Hypothalamus (tissue), 51 donors: ENCODE data around the gene CEP128.
"Not testable (repeated sequence)": the region's sequence is repeated elsewhere in the genome, so short reads cannot be mapped to it uniquely, and the experiment has no call there.

Source experiments
- DNase-seq, 51 donors: peaks; one replicate each; lab custom pipeline; 2025; lab: John Stamatoyannopoulos, UW

The CEP128 gene

GRCh38 chr14:80954687-80955299 is 13.3 kb upstream of the CEP128 start:
- DNase-seq = peak in 50 of 51 donors; percentile 5 to 87 (median 58)

GRCh38 chr14:80953211-80953610 is 11.7 kb upstream of the CEP128 start:
- not testable (repeated sequence) for DNase-seq

- DNase-seq = no peak
These were observed 10.0 kb upstream of the CEP128 start for GRCh38 chr14:80951491-80951890.

DNA sequence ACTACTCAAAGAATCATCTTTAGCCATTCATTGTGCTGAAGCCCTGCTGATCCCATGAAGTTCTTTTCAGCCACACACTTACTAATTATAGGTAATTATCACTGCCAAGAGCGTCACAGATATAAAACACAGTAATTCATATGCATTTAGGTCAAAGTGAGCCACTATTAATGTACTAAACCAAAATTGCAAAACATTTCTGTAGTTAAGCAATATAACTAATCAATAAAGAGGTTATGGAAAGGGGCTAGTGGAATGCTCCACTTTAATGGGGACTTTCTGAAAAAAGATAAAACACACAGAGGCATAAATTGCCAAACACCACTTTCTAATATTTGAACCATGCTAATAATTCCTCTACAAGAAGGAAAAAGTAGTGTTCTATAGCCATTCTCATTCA is 6.8 kb upstream of the CEP128 start:
- no peak for DNase-seq

DNA sequence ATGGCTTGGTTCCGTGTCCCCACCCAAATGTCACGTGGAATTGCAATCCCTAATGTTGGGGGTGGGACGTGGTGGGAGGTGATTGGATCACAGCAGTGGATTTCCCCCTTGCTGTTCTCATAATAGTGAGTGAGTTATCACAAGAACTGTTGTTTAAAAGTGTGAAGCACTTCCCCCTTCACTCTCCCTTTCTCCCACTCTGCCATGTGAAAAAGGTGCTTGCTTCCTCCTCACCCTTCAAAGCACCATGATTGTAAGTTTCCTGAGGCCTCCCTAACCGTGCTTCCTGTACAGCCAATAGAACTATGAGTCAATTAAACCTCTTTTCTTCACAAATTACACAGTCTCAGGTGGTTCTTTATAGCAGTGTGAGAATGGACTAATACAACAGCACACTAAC is 5.3 kb upstream of the CEP128 start:
- DNase-seq = no peak

DNA sequence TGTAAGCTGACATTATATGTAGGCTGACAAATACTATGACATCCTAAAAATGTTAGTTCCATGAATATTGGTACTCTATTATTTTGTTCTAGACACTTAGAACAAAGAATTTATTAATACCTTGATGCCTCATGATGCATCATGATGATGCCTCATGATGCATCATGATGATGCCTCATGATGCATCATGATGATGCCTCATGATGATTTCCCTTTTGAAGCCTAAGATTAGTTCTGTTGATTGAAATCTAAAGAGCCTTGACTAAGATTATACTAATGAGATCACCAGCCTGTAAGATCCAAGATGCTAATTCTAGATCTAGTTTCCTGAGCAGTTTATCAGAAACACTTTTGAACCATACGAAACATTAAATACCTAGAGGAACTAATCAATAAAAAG is 4.6 kb upstream of the CEP128 start:
- no peak for DNase-seq

- DNase-seq = no peak
These were observed 3.5 kb upstream of the CEP128 start for GRCh38 chr14:80944861-80945617.

DNA sequence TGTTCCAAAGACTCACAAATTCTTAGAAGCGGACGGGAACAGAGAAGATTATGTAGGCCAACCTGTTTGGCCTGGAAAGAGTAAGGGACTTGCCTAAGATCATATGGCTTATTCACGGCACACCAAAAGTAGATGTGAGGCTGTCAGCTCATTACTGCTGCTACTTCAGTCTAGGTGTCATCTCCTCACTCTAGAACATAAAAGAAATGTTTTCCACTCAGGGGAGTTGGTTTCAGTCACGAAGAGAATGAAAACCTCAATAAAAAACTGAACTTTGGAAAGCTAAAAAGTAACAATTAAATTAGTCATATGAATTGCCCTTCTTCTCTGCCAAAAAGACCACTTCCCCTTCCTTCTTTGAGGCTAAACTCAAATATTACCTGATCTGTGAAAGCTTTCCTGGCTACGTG is 658 bp upstream of the CEP128 start:
- DNase-seq = no peak

GRCh38 chr14:80940146-80940545 is 1.4 kb downstream of the CEP128 start:
- DNase-seq = no peak

- DNase-seq = no peak
These were observed 7.9 kb downstream of the CEP128 start for GRCh38 chr14:80933686-80934085.

DNA sequence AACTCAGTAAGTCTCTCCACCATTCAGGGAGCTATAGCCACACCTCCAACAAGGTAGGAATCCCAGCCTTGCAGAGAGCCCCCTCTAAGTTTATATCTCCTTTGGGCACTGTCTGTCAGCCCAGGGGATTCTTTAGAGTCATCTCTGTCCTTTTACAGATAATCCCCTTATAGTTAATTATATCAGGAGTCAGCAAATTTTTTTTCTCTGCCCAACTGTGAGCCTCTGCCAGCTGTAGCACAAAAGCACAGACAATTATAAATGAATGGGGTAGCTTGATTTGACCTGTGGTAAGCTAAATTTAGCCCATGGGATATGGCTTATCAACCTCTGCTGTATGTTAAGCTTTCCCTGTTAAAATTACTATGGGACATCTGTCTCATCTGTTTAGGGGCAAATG is 8.3 kb downstream of the CEP128 start:
- no peak for DNase-seq

DNA sequence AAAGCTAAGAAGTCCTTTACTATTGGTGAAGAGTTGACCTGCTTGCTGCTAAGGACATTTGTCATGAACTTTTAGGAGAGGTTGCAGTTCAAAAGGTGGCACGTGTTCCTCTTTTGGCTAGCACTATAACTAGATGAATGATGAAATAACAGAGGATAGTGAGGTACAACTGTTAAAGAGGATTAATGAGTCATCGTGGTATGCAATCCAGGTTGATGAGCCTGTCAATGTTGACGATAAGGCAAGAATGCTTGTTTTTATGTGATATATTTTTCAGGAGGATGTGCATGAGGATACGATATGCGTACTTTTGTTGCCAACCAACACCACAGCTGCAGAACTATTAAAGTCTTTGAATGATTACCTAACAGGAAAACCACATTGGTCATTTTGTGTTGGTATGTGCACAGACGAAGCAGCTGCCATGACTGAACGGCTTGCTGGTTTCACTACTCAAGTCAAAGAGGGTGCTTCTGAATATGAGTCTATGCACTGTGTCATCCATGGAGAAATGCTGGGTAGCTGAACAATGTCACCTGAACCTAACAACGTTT is 10.6 kb downstream of the CEP128 start:
- no peak for DNase-seq

DNA sequence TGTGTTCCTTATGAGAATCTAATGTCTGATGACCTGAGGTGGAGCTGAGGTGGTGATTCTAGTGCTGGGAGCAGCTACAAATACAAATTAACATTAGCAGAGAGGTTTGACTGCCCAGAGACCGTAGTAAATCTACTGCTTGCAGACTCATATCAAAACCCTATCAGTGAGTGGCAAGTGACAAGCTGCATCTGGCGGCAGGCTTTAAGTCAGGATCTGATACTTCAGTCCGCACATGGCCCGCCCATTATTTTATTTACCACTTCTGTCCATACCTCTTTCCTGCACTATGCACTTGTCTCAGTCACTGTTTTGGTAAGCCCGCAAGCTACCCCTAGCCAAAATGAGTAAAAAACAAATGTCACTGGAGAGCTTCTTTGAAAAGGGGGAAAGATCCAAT is 11.4 kb downstream of the CEP128 start:
- no peak for DNase-seq

DNA sequence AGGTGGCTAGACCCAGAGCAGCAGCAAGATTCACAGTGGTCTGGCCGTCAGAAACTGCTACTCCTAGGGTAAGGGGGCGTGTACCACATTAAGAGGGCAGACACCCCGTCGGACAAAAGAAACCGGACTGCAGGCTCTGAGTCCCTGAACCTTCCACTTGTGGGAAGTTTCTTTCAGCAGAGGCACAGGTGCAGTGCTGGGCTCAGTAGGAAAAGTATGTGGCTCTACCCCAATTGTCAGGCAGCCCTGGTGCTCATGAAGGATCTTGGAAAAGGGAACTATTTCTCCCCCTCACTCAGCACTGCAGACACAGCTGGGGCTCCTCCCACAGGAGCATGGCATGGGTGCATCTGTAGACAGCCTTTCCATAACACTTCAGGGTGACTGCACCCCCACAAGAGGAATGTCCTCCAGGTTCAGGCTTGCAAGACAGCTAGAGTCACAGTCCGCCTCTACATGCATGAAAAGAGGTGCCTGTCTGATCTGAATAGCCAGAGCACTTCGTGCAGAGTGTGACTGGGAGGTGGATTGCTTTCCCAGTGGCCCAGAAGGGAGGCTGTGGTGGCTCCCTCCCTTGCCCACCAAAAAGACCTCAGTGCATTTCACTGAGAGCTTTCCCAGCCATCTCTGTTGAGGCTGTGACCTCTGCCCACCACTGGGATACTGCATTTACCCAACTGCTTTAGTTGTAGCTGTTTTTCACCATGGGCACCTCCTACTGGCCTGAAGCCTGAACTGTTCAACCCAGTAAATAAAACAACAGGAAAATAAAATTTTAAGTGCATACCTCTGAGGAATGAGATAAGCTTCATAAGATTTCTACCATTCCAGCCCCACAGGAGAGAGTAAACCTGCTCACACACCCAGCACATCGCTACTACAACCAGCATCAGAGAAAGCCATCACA is 14.2 kb downstream of the CEP128 start:
- DNase-seq = no peak

GRCh38 chr14:80926397-80927082 is 15.0 kb downstream of the CEP128 start:
- DNase-seq = no peak

- no peak for DNase-seq
These were observed 17.0 kb downstream of the CEP128 start for GRCh38 chr14:80924365-80925103.

- no peak for DNase-seq
These were observed 18.2 kb downstream of the CEP128 start for GRCh38 chr14:80923368-80923767.

GRCh38 chr14:80919622-80920021 is 21.9 kb downstream of the CEP128 start:
- no peak for DNase-seq

DNA sequence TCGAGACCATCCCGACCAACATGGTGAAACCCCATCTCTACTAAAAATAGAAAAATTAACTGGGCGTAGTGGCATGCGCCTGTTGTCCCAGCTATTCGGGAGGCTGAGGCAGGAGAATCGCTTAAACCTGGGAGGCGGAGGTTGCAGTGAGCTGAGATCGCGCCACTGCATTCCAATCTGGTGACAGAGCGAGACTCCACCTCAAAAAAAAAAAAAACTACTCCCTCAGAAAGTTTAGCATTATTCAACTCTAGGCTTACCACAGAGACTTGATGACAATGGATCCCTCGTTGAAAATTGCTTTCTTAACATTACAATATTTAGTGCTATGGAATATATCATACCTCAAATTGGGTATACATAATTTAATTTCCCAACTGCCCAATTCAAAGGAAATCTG is 29.5 kb downstream of the CEP128 start:
- DNase-seq = not testable (repeated sequence)

DNA sequence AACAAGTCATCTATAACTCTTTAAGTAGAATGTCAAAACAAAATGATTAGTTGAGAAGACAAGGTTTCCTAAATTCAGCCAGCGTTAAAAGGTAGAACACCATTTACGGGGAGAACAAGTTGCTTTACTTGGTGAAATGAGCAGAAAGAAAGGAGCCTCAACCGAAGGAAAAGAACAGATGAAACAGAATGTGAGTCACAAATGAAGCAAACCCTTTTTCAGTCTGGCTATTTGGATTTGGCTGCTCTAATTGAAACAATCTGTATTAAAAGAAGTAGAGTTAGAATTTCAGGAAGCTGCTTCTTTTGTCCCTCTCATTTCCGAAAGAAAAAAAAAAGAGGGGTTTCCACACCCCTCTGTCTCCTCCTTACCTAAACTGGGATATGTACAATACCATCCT is 34.6 kb downstream of the CEP128 start:
- DNase-seq = no peak
